Naive thymus-derived CD8-positive, alpha-beta T cell (primary cell): ENCODE results near the gene FCAR. TPM values are rescaled to one million over a fixed set of nuclear protein-coding genes. Genes with fewer than 3 reads are reported as not detected.
A peak's percentile ranks its signal among the peaks of the same experiment; 100 is the strongest.
"Not testable (repeated sequence)": the region's sequence is repeated elsewhere in the genome, so short reads cannot be mapped to it uniquely, and the experiment has no call there.

ENCODE experiments used
- ATAC-seq, 2 donors: fragments of 150-1000 bp; cut with Tn5 transposase in 1 of 2; sonication (Bioruptor Pico), chemical (Tn5 transposase) in 1 of 2; 1 replicate in 1 of 2; 2 replicates in 1 of 2; pipeline ENCODE4 v1.10.0; 2021; ENCODE audit warnings: mild to moderate bottlenecking in 2 of 2, moderate library complexity in 2 of 2
- POLR2A ChIA-PET: fragments of 350-600 bp; sonication (Branson Sonifier 250); formaldehyde crosslinking; loops from one replicate; lab custom pipeline; 2021; ENCODE audit warnings: antibody characterized with exemption; lab: Charles Lee
- DNase-seq, 10 donors: peaks; one replicate each; pipeline versions ENCODE4 v3.0.0 to v3.0.0-alpha.2; 2020 to 2022
- H3K27ac Mint-ChIP-seq, 10 donors: one replicate each; pipeline ENCODE4 v1.8.0; 2020 to 2022; ENCODE audit warnings: mild to moderate bottlenecking in 10 of 10, mixed read lengths in 10 of 10, moderate library complexity in 4 of 10, inconsistent platforms in 1 of 10
- H3K27me3 Mint-ChIP-seq, 5 donors: one replicate each; pipeline ENCODE4 v1.8.0; 2021 to 2022; ENCODE audit warnings: mixed read lengths in 5 of 5
- H3K36me3 Mint-ChIP-seq, 3 donors: one replicate each; pipeline ENCODE4 v1.8.0; 2020 to 2022; ENCODE audit warnings: mixed read lengths in 3 of 3, mild to moderate bottlenecking in 2 of 3, inconsistent platforms in 1 of 3
- H3K4me1 Mint-ChIP-seq, 4 donors: one replicate each; pipeline ENCODE4 v1.8.0; 2021 to 2022; ENCODE audit warnings: mixed read lengths in 4 of 4
- H3K4me3 Mint-ChIP-seq, 10 donors: one replicate each; pipeline ENCODE4 v1.8.0; 2020 to 2022; ENCODE audit warnings: mild to moderate bottlenecking in 10 of 10, mixed read lengths in 10 of 10, moderate library complexity in 6 of 10, inconsistent platforms in 1 of 10
- H3K9me3 Mint-ChIP-seq, 9 donors: one replicate each; pipeline ENCODE4 v1.8.0; 2020 to 2022; ENCODE audit warnings: mixed read lengths in 9 of 9, mild to moderate bottlenecking in 3 of 9, inconsistent platforms in 1 of 9, moderate library complexity in 1 of 9
- polyA plus RNA-seq, 3 donors: library from polyadenylated mRNA; unstranded; fragments of 300-500 nt; fragmentation: Illumina TruSeq; gene quantifications; one replicate each; pipeline ENCODE4 v1.2.3, GENCODE V29; 2021
- total RNA-seq, 8 experiments: library from RNA in 2 of 8; stranded (reverse) in 2 of 8; gene quantifications; one replicate each; pipeline ENCODE4 v1.2.3 and lab custom pipeline; 2021 to 2026

FCAR gene
- total and polyA plus RNA-seq, 5 experiments from 2014 or later, result 0.13 to 0.19 TPM; not detected in 3

- H3K27ac Mint-ChIP-seq, H3K4me3 Mint-ChIP-seq, H3K36me3 Mint-ChIP-seq, H3K4me1 Mint-ChIP-seq, DNase-seq, ATAC-seq, POLR2A ChIA-PET: not testable (repeated sequence)
- Mint-ChIP-seq H3K9me3 (peaks cover 0 to 12% (median 8%) of the 10 kb centered on the region in 9 donors), H3K27me3 (peaks cover 9 to 30% (median 23%) of the 10 kb centered on the region in 5 donors)
These were observed 14.6 kb upstream of the FCAR start for GRCh38 chr19:54859421-54859820.

GRCh38 chr19:54863459-54863858 is 10.6 kb upstream of the FCAR start:
- POLR2A ChIA-PET, H3K27ac Mint-ChIP-seq, ATAC-seq, H3K4me1 Mint-ChIP-seq, DNase-seq, H3K4me3 Mint-ChIP-seq, H3K36me3 Mint-ChIP-seq: not testable (repeated sequence)
- Mint-ChIP-seq H3K9me3 (peaks cover 0 to 25% (median 8%) of the 10 kb centered on the region in 9 donors), H3K27me3 (peaks cover 11 to 52% (median 29%) of the 10 kb centered on the region in 5 donors)

- Mint-ChIP-seq H3K9me3 (peaks cover 0 to 21% (median 5%) of the 10 kb centered on the region in 9 donors), H3K4me1 (peaks cover 0 to 8% (median 0%) of the 10 kb centered on the region in 4 donors), H3K27me3 (peaks cover 8 to 19% (median 15%) of the 10 kb centered on the region in 5 donors), H3K4me3 (no peak overlapping the region), H3K27ac (no peak overlapping the region), H3K36me3 (peaks cover 0 to 21% (median 0%) of the 10 kb centered on the region in 3 donors)
- POLR2A ChIA-PET, result no interaction called here
- ATAC-seq (no peak), DNase-seq (no peak)
These were observed 2.3 kb upstream of the FCAR start for GRCh38 chr19:54871696-54872095.

- H3K4me3 Mint-ChIP-seq, result peak overlapping the region in 1 of 10 donors; percentile 25
- H3K4me1 Mint-ChIP-seq, result peaks cover 0 to 8% (median 0%) of the 10 kb centered on the region in 4 donors
- H3K9me3 Mint-ChIP-seq, result peaks cover 0 to 8% (median 1%) of the 10 kb centered on the region in 9 donors
- no peak overlapping the region for H3K27ac Mint-ChIP-seq
- no peak for DNase-seq
- H3K36me3 Mint-ChIP-seq, result peaks cover 0 to 11% (median 0%) of the 10 kb centered on the region in 3 donors
- POLR2A ChIA-PET, result no interaction called here
- ATAC-seq, result no peak
- H3K27me3 Mint-ChIP-seq, result peaks cover 8 to 20% (median 15%) of the 10 kb centered on the region in 5 donors
These were observed 1.5 kb downstream of the FCAR start for GRCh38 chr19:54875506-54875905.

- ATAC-seq (no peak), DNase-seq (no peak)
- no peak overlapping the region for H3K4me3 Mint-ChIP-seq
- POLR2A ChIA-PET, result no interaction called here
- no peak overlapping the region for H3K27ac Mint-ChIP-seq
- H3K4me1 Mint-ChIP-seq, result peaks cover 0 to 11% (median 0%) of the 10 kb centered on the region in 4 donors
- peaks cover 0 to 5% (median 0%) of the 10 kb centered on the region in 9 donors for H3K9me3 Mint-ChIP-seq
- peaks cover 0 to 5% (median 0%) of the 10 kb centered on the region in 3 donors for H3K36me3 Mint-ChIP-seq
- peaks cover 15 to 34% (median 27%) of the 10 kb centered on the region in 5 donors for H3K27me3 Mint-ChIP-seq
These were observed 3.4 kb downstream of the FCAR start for GRCh38 chr19:54877471-54877870.

GRCh38 chr19:54881884-54882283 is 7.8 kb downstream of the FCAR start:
- H3K4me1 Mint-ChIP-seq, result peaks cover 0 to 9% (median under 1%) of the 10 kb centered on the region in 4 donors
- H3K27ac Mint-ChIP-seq, result no peak overlapping the region
- DNase-seq (no peak), ATAC-seq (no peak)
- H3K27me3 Mint-ChIP-seq, result peaks cover 20 to 54% (median 29%) of the 10 kb centered on the region in 5 donors
- no peak overlapping the region for H3K4me3 Mint-ChIP-seq
- H3K36me3 Mint-ChIP-seq, result peaks cover 0 to 2% (median 0%) of the 10 kb centered on the region in 3 donors
- POLR2A ChIA-PET, result no interaction called here
- H3K9me3 Mint-ChIP-seq, result peaks cover 0 to 3% (median 0%) of the 10 kb centered on the region in 9 donors

- no peak for DNase-seq
- Mint-ChIP-seq H3K4me1 (peaks cover 0 to 9% (median under 1%) of the 10 kb centered on the region in 4 donors), H3K27ac (peak overlapping the region in 2 of 10 donors; percentile 56 to 92), H3K36me3 (peaks cover 0 to 2% (median 0%) of the 10 kb centered on the region in 3 donors), H3K27me3 (peaks cover 18 to 57% (median 29%) of the 10 kb centered on the region in 5 donors), H3K9me3 (peaks cover 0 to 3% (median 0%) of the 10 kb centered on the region in 9 donors), H3K4me3 (peak overlapping the region in 2 of 10 donors; percentile 24 to 81)
- POLR2A ChIA-PET, result no interaction called here
- no peak for ATAC-seq
These were observed 8.7 kb downstream of the FCAR start for GRCh38 chr19:54882758-54883157.

GRCh38 chr19:54883228-54883627 is 9.2 kb downstream of the FCAR start:
- no peak overlapping the region for H3K4me3 Mint-ChIP-seq
- DNase-seq (no peak), ATAC-seq (no peak)
- POLR2A ChIA-PET, result no interaction called here
- H3K27ac Mint-ChIP-seq, result peak overlapping the region in 1 of 10 donors; percentile 92
- peaks cover 0 to 9% (median under 1%) of the 10 kb centered on the region in 4 donors for H3K4me1 Mint-ChIP-seq
- H3K27me3 Mint-ChIP-seq, result peaks cover 18 to 57% (median 27%) of the 10 kb centered on the region in 5 donors
- H3K36me3 Mint-ChIP-seq, result peaks cover 0 to 2% (median 0%) of the 10 kb centered on the region in 3 donors
- peaks cover 0 to 3% (median 0%) of the 10 kb centered on the region in 9 donors for H3K9me3 Mint-ChIP-seq

- Mint-ChIP-seq H3K4me3 (no peak overlapping the region), H3K27ac (no peak overlapping the region), H3K36me3 (no peaks in the 10 kb centered on the region), H3K27me3 (peaks cover 3 to 32% (median 6%) of the 10 kb centered on the region in 5 donors), H3K4me1 (peaks cover 0 to 2% (median 0%) of the 10 kb centered on the region in 4 donors), H3K9me3 (peaks cover 0 to 3% (median 0%) of the 10 kb centered on the region in 9 donors)
- ATAC-seq, result no peak
- DNase-seq, result no peak
- POLR2A ChIA-PET, result no interaction called here
These were observed 14.2 kb downstream of the FCAR start for GRCh38 chr19:54888239-54888638.

GRCh38 chr19:54889566-54889965 is 15.5 kb downstream of the FCAR start:
- Mint-ChIP-seq H3K36me3 (no peaks in the 10 kb centered on the region), H3K4me1 (no peaks in the 10 kb centered on the region), H3K9me3 (peaks cover 0 to 3% (median 0%) of the 10 kb centered on the region in 9 donors), H3K27ac (peak overlapping the region in 1 of 10 donors; percentile 4), H3K27me3 (peaks cover 3 to 30% (median 6%) of the 10 kb centered on the region in 5 donors), H3K4me3 (peak overlapping the region in 1 of 10 donors; percentile 20)
- POLR2A ChIA-PET, result no interaction called here
- DNase-seq (no peak), ATAC-seq (no peak)

GRCh38 chr19:54893406-54893805 is 19.4 kb downstream of the FCAR start:
- Mint-ChIP-seq H3K9me3 (peaks cover 0 to 3% (median 0%) of the 10 kb centered on the region in 9 donors), H3K27me3 (peaks cover 9 to 27% (median 22%) of the 10 kb centered on the region in 5 donors), H3K36me3 (no peaks in the 10 kb centered on the region), H3K27ac (no peak overlapping the region), H3K4me1 (peaks cover 0 to 4% (median 0%) of the 10 kb centered on the region in 4 donors), H3K4me3 (no peak overlapping the region)
- DNase-seq, result no peak
- no peak for ATAC-seq
- POLR2A ChIA-PET, result no interaction called here

- POLR2A ChIA-PET, H3K4me3 Mint-ChIP-seq, H3K4me1 Mint-ChIP-seq, DNase-seq, H3K36me3 Mint-ChIP-seq, ATAC-seq, H3K9me3 Mint-ChIP-seq: not testable (repeated sequence)
- Mint-ChIP-seq H3K27me3 (peaks cover 13 to 34% (median 26%) of the 10 kb centered on the region in 5 donors), H3K27ac (peak overlapping the region in 1 of 10 donors; percentile 30)
These were observed 20.1 kb downstream of the FCAR start for GRCh38 chr19:54894106-54894505.

GRCh38 chr19:54896036-54896435 is 22.0 kb downstream of the FCAR start:
- Mint-ChIP-seq H3K27me3 (peaks cover 18 to 46% (median 29%) of the 10 kb centered on the region in 5 donors), H3K4me3 (no peak overlapping the region)
- no peak for ATAC-seq

More at GRCh38 chr19:54896036-54896435, 22.0 kb downstream of the FCAR start:
- H3K9me3 Mint-ChIP-seq, result peaks cover 0 to 2% (median 0%) of the 10 kb centered on the region in 9 donors
- no peak overlapping the region for H3K27ac Mint-ChIP-seq
- peaks cover 0 to 4% (median 0%) of the 10 kb centered on the region in 4 donors for H3K4me1 Mint-ChIP-seq
- POLR2A ChIA-PET, result no interaction called here
- no peaks in the 10 kb centered on the region for H3K36me3 Mint-ChIP-seq
- no peak for DNase-seq
